GM12878 (cell line): ENCODE measurements around the gene ZP4. TPM values are rescaled to one million over a fixed set of nuclear protein-coding genes. Genes with fewer than 3 reads are reported as not detected.

Experiments
- CEBPB ChIP-seq, 2 experiments: fragments of 150-350 bp in 1 of 2; IDR thresholded peaks; 2 replicates each; pipeline ENCODE4 v1.6.1; 2012 to 2014; ENCODE audit warnings: low read depth in 2 of 2, low read length in 2 of 2, borderline replicate concordance in 1 of 2, inconsistent platforms in 1 of 2
- FOS ChIP-seq: IDR thresholded peaks from 3 replicates; pipeline ENCODE4 v1.6.1; 2011; ENCODE audit warnings: borderline replicate concordance; ENCODE audit not compliant: insufficient read length; ENCODE audit errors: extremely low read depth
- IRF4 ChIP-seq: IDR thresholded peaks from 2 replicates; pipeline ENCODE4 v1.6.1; 2011; ENCODE audit warnings: low read depth, low read length
- NBN ChIP-seq: fragments of 450-650 bp; IDR thresholded peaks from 2 replicates; pipeline ENCODE4 v1.6.1; 2016
- RUNX3 ChIP-seq: IDR thresholded peaks from 2 replicates; pipeline ENCODE4 v1.6.1; 2012; ENCODE audit warnings: low read length, inconsistent platforms
- TCF3 ChIP-seq: IDR thresholded peaks from 2 replicates; pipeline ENCODE4 v1.6.1; 2012; ENCODE audit warnings: low read depth, mild to moderate bottlenecking, low read length, borderline replicate concordance; ENCODE audit not compliant: insufficient read depth
- polyA plus RNA-seq, 11 experiments: library from polyadenylated mRNA; depleted of rRNA in 4 of 11; unstranded in 6 of 11; stranded (reverse) in 5 of 11; fragments of >200 nt; fragmentation: Nextera tagmentation in 4 of 11; fragmentation: Illumina TruSeq in 1 of 11; extraction: Ambion mirVana in 4 of 11; extraction: Trizol in 1 of 11; gene quantifications; 1 replicate in 1 of 11; 2 replicates in 10 of 11; pipeline versions ENCODE4 v1.2.1 to v1.2.3, GENCODE V29; 2011 to 2016; ENCODE audit warnings: inconsistent platforms in 2 of 11, missing spikeins in 2 of 11, low read depth in 1 of 11
- total RNA-seq, 4 experiments: library from RNA; depleted of rRNA in 3 of 4; stranded (reverse); fragments of >200 nt in 3 of 4; fragmentation: Illumina TruSeq in 1 of 4; extraction: Trizol in 1 of 4; gene quantifications; 2 replicates each; pipeline versions ENCODE4 v1.2.1 to v1.2.3, GENCODE V29; 2013 to 2021
- TF ChIP-seq, protein P1 (sequence below): IDR thresholded peaks from 2 replicates; pipeline ENCODE4 v1.6.1; 2012; ENCODE audit warnings: low read depth, low read length, improper control_type of control experiment
- TF ChIP-seq, protein P2 (sequence below): fragments of 450-650 bp; IDR thresholded peaks from 2 replicates; pipeline ENCODE4 v1.6.1; 2017; ENCODE audit warnings: mild to moderate bottlenecking, moderate library complexity

Gene ZP4
- total and polyA plus RNA-seq, 10 of the 15 experiments (the other 5 are each of a cell fraction or from before 2014, with no cell fraction given): 0.23 TPM; not detected in 9

GRCh38 chr1:237832858-237833257 lies 57.9 kb downstream of the ZP4 start (continued):
- TF ChIP-seq CEBPB (IDR thresholded peaks at IDR 0.05; ENCODE audit: borderline replicate concordance in 1 of 2, low read depth in 2 of 2, low read length in 2 of 2) (no peak), FOS (no peak), TCF3 (no peak), IRF4 (no peak), RUNX3 (no peak), NBN (no peak)
- TF ChIP-seq, protein P1, sequence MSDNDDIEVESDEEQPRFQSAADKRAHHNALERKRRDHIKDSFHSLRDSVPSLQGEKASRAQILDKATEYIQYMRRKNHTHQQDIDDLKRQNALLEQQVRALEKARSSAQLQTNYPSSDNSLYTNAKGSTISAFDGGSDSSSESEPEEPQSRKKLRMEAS: no peak
- TF ChIP-seq, protein P2, sequence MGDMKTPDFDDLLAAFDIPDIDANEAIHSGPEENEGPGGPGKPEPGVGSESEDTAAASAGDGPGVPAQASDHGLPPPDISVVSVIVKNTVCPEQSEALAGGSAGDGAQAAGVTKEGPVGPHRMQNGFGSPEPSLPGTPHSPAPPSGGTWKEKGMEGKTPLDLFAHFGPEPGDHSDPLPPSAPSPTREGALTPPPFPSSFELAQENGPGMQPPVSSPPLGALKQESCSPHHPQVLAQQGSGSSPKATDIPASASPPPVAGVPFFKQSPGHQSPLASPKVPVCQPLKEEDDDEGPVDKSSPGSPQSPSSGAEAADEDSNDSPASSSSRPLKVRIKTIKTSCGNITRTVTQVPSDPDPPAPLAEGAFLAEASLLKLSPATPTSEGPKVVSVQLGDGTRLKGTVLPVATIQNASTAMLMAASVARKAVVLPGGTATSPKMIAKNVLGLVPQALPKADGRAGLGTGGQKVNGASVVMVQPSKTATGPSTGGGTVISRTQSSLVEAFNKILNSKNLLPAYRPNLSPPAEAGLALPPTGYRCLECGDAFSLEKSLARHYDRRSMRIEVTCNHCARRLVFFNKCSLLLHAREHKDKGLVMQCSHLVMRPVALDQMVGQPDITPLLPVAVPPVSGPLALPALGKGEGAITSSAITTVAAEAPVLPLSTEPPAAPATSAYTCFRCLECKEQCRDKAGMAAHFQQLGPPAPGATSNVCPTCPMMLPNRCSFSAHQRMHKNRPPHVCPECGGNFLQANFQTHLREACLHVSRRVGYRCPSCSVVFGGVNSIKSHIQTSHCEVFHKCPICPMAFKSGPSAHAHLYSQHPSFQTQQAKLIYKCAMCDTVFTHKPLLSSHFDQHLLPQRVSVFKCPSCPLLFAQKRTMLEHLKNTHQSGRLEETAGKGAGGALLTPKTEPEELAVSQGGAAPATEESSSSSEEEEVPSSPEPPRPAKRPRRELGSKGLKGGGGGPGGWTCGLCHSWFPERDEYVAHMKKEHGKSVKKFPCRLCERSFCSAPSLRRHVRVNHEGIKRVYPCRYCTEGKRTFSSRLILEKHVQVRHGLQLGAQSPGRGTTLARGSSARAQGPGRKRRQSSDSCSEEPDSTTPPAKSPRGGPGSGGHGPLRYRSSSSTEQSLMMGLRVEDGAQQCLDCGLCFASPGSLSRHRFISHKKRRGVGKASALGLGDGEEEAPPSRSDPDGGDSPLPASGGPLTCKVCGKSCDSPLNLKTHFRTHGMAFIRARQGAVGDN: no peak
